A549 (cell line): Measurements from ENCODE around the gene ARHGAP42. TPM values are rescaled to one million over a fixed set of nuclear protein-coding genes. Genes with fewer than 3 reads are reported as not detected.

Source experiments
- ATAC-seq, 2 experiments: fragments of 200-7000 bp in 1 of 2; fragments of >200 bp in 1 of 2; cut with Nextera tagmentation in 1 of 2; cut with Tn5 transposase in 1 of 2; 3 replicates each; pipeline versions ENCODE4 v1.8.0 to v1.9.1; 2018 to 2020; ENCODE audit warnings: mild to moderate bottlenecking in 1 of 2, moderate library complexity in 1 of 2
- CTCF ChIA-PET: fragments of 300-600 bp; sonication (Branson Sonifier 250); formaldehyde crosslinking; extraction: SDS; loops from one replicate; lab custom pipeline; 2021; ENCODE audit warnings: antibody characterized with exemption, inconsistent platforms; lab: Yijun Ruan, JAX
- POLR2A ChIA-PET: fragments of 350-600 bp; formaldehyde crosslinking; extraction: SDS; loops from one replicate; lab custom pipeline; 2021; ENCODE audit warnings: antibody characterized with exemption, inconsistent platforms; lab: Yijun Ruan, JAX
- DNase-seq, 2 experiments: peaks; one replicate each; pipeline versions ENCODE4 v3.0.0 to v3.0.0-alpha.2; 2011 to 2016; ENCODE audit warnings: low read depth in 1 of 2, low spot score in 1 of 2
- FAIRE-seq: peaks from 2 replicates; lab custom pipeline; 2011; peaks lifted over from hg19 to GRCh38; lab: Jason Lieb, UNC
- H3K27ac ChIP-seq, 2 experiments: fragments of >200 bp; sonication (Bioruptor Twin); formaldehyde crosslinking; 3 replicates each; pipeline ENCODE4 v1.5.1; 2016 to 2017
- H3K4me1 ChIP-seq: fragments of >200 bp; sonication (Bioruptor Twin); formaldehyde crosslinking; 3 replicates; pipeline ENCODE4 v1.6.1; 2016
- H3K4me2 ChIP-seq: fragments of >200 bp; sonication (Bioruptor Twin); formaldehyde crosslinking; 3 replicates; pipeline ENCODE4 v1.6.1; 2016
- H3K4me3 ChIP-seq: fragments of >200 bp; sonication (Bioruptor Twin); formaldehyde crosslinking; 3 replicates; pipeline ENCODE4 v1.5.1; 2016
- H3K9me3 ChIP-seq: fragments of >200 bp; sonication (Bioruptor Twin); formaldehyde crosslinking; 3 replicates; pipeline ENCODE4 v1.6.1; 2016
- BHLHE40 ChIP-seq: IDR thresholded peaks from 2 replicates; pipeline ENCODE4 v1.6.1; 2012; ENCODE audit warnings: low read depth, low read length, inconsistent platforms
- CBX2 ChIP-seq: fragments of 200-600 bp; sonication (generic); IDR thresholded peaks from 2 replicates; pipeline ENCODE4 v1.6.1; 2016; ENCODE audit warnings: low read depth, mild to moderate bottlenecking, borderline replicate concordance
- CHD4 ChIP-seq: fragments of 200-600 bp; sonication (generic); IDR thresholded peaks from 2 replicates; pipeline ENCODE4 v1.6.1; 2016; ENCODE audit warnings: antibody characterized with exemption, mild to moderate bottlenecking, borderline replicate concordance
- E2F6 ChIP-seq: IDR thresholded peaks from 2 replicates; pipeline ENCODE4 v1.6.1; 2012; ENCODE audit warnings: low read depth, borderline replicate concordance
- EHF ChIP-seq: fragments of 250-450 bp; sonication (Bioruptor Pico); IDR thresholded peaks from 2 replicates; pipeline ENCODE4 v1.5.0; 2020; ENCODE audit warnings: mild to moderate bottlenecking
- ELK1 ChIP-seq: fragments of 150-350 bp; IDR thresholded peaks from 2 replicates; pipeline ENCODE4 v1.6.1; 2014; ENCODE audit warnings: low read depth, mild to moderate bottlenecking, low read length
- FOSB ChIP-seq: fragments of 250-450 bp; sonication (Bioruptor Pico); IDR thresholded peaks from 2 replicates; pipeline ENCODE4 v1.5.0; 2020; ENCODE audit warnings: mild to moderate bottlenecking, moderate library complexity
- FOSL2 ChIP-seq, 2 experiments: fragments of 450-650 bp in 1 of 2; fragments of >200 bp in 1 of 2; sonication (Bioruptor Twin) in 1 of 2; formaldehyde crosslinking; IDR thresholded peaks; 2 replicates each; pipeline versions ENCODE4 v1.5.0 to v1.6.1; 2016 to 2020; ENCODE audit warnings: mild to moderate bottlenecking in 1 of 2, moderate library complexity in 1 of 2
- HOXA7 ChIP-seq: fragments of 250-450 bp; sonication (Bioruptor Pico); IDR thresholded peaks from 2 replicates; pipeline ENCODE4 v1.5.0; 2020; ENCODE audit warnings: mild to moderate bottlenecking, moderate library complexity
- HOXB13 ChIP-seq: fragments of 250-450 bp; sonication (Bioruptor Pico); IDR thresholded peaks from 2 replicates; pipeline ENCODE4 v1.5.0; 2020; ENCODE audit warnings: low read depth, mild to moderate bottlenecking, moderate library complexity
- JUNB ChIP-seq: fragments of >200 bp; sonication (Bioruptor Twin); formaldehyde crosslinking; IDR thresholded peaks from 2 replicates; pipeline ENCODE4 v1.6.1; 2016
- KDM5A ChIP-seq: fragments of 200-600 bp; sonication (generic); IDR thresholded peaks from 2 replicates; pipeline ENCODE4 v1.6.1; 2016; ENCODE audit warnings: antibody characterized with exemption, mild to moderate bottlenecking
- MAFK ChIP-seq: fragments of 450-650 bp; IDR thresholded peaks from 2 replicates; pipeline ENCODE4 v1.6.1; 2014; ENCODE audit not compliant: partially characterized antibody
- MYC ChIP-seq: IDR thresholded peaks from 2 replicates; pipeline ENCODE4 v1.6.1; 2012; ENCODE audit warnings: mild to moderate bottlenecking, inconsistent platforms, low read length, improper control_type of control experiment, borderline replicate concordance
- PBX3 ChIP-seq: IDR thresholded peaks from 2 replicates; pipeline ENCODE4 v1.6.1; 2012
- PHF8 ChIP-seq: fragments of 200-600 bp; sonication (generic); IDR thresholded peaks from 2 replicates; pipeline ENCODE4 v1.6.1; 2016; ENCODE audit warnings: low read depth, mild to moderate bottlenecking, antibody characterized with exemption, moderate library complexity, borderline replicate concordance
- POLR2A ChIP-seq: IDR thresholded peaks from 2 replicates; pipeline ENCODE4 v1.6.1; 2012; ENCODE audit warnings: mild to moderate bottlenecking, low read length
- RCOR1 ChIP-seq: fragments of 150-350 bp; IDR thresholded peaks from 2 replicates; pipeline ENCODE4 v1.6.1; 2014; ENCODE audit warnings: antibody characterized with exemption, low read length, low read depth
- RNF2 ChIP-seq: fragments of 200-600 bp; sonication (generic); IDR thresholded peaks from 2 replicates; pipeline ENCODE4 v1.6.1; 2016; ENCODE audit warnings: low read depth, mild to moderate bottlenecking, antibody characterized with exemption, moderate library complexity, borderline replicate concordance
- SMC3 ChIP-seq: fragments of >200 bp; sonication (Bioruptor Twin); formaldehyde crosslinking; IDR thresholded peaks from 3 replicates; pipeline ENCODE4 v1.6.1; 2018; ENCODE audit warnings: inconsistent platforms
- SREBF2 ChIP-seq: fragments of 450-650 bp; IDR thresholded peaks from 2 replicates; pipeline ENCODE4 v1.6.1; 2014; ENCODE audit warnings: mild to moderate bottlenecking, moderate library complexity
- TFCP2L1 ChIP-seq: fragments of 250-450 bp; sonication (Bioruptor Pico); IDR thresholded peaks from 2 replicates; pipeline ENCODE4 v1.5.0; 2021; ENCODE audit warnings: mild to moderate bottlenecking
- ZFP36 ChIP-seq: fragments of 450-650 bp; IDR thresholded peaks from 2 replicates; pipeline ENCODE4 v1.6.1; 2014; ENCODE audit warnings: borderline replicate concordance; ENCODE audit not compliant: partially characterized antibody
- ZNF302 ChIP-seq: fragments of 250-450 bp; sonication (Bioruptor Pico); IDR thresholded peaks from 2 replicates; pipeline ENCODE4 v1.9.0; 2021; ENCODE audit warnings: inconsistent platforms, mild to moderate bottlenecking, moderate library complexity
- WGBS: methylation state at CpG from one replicate; pipeline ENCODE4 v1.1.6; 2017; ENCODE audit errors: missing lambda C conversion rate; 5-methylcytosine and 5-hydroxymethylcytosine counted together
- polyA plus RNA-seq, 4 experiments: library from polyadenylated mRNA; depleted of rRNA in 3 of 4; stranded (reverse); fragments of >200 nt; fragmentation: RNase III in 1 of 4; extraction: RNeasy Plus Mini Kit Qiagen cat#74134 plus additional on column Dnase treatment in 1 of 4; gene quantifications; 2 replicates in 3 of 4; 3 replicates in 1 of 4; pipeline ENCODE4 v1.2.3, GENCODE V29; 2011 to 2017
- TF ChIP-seq, protein P1 (sequence below): IDR thresholded peaks from 2 replicates; pipeline ENCODE4 v1.6.1; 2012
- TF ChIP-seq, protein P2 (sequence below): fragments of >200 bp; sonication (Bioruptor Twin); formaldehyde crosslinking; IDR thresholded peaks from 2 replicates; pipeline ENCODE4 v1.6.1; 2016

The ARHGAP42 gene
- polyA plus RNA-seq, 2 of the 4 experiments (the other 2 are of a cell fraction): 5.1 to 17.0 TPM

DNA sequence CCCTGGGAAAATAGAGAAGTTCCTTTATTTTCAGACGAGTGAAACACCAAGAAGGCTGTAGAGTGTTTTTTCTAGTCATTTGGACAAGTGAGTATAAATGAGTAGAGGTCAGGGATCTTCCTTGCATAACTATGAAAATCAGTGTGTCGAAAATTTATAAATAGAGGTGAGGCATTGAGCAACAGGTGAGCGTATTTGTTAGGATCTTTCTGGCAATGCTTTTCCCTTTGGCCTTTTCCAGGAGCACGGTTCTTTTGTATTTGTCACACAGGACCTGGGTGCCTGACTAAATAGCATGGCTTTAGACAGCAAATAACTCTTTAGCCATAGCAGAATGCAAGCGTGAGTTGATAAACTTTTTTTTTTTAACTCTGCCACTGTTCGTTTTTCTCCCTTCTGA is 19.6 kb upstream of the ARHGAP42 start:
- TF ChIP-seq PHF8 (no peak), CBX2 (no peak), HOXA7 (CRISPR knock-in tag) (no peak), JUNB (no peak), SREBF2 (no peak), RCOR1 (no peak)
- TF ChIP-seq, all 56 proteins: peak for 0
- ChIA-PET POLR2A (no interaction called here), CTCF (no interaction called here)
- H3K27ac ChIP-seq: no peak overlapping the region
- 52% methylated on average over 6 of the region's 6 CpGs for WGBS
- H3K4me2 ChIP-seq: no peak overlapping the region
- H3K9me3 ChIP-seq: no peaks in the 10 kb centered on the region
- FAIRE-seq (no peak), DNase-seq (no peak), ATAC-seq (no peak)
- no peaks in the 10 kb centered on the region for H3K4me1 ChIP-seq
- no peak overlapping the region for H3K4me3 ChIP-seq

DNA sequence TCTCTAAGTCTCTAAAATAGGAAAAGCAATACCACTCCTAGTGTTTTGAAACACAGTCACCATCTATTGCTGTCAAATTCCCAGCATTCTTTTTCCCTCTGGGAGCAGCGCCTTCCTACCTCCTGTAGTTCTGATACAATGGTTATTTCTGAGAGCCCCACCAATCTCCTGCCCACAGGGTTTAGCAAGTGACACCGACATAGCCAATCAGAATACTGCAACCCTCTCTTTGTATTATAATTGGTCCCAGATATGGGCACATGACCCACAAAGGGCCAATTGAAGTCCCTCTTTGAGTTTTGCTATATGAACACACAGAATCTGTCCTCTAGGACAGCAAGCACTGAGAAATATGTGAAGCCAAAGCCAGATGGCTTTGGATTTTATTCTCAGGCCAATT is 16.9 kb upstream of the ARHGAP42 start:
- no peak for TF ChIP-seq CHD4
- TF ChIP-seq KDM5A: no peak
- no peak for TF ChIP-seq E2F6
- TF ChIP-seq ZFP36: no peak
- TF ChIP-seq ZNF302 (CRISPR knock-in tag): no peak
- no peak for TF ChIP-seq FOSL2 (IDR thresholded peaks at IDR 0.05)
- TF ChIP-seq FOSL2 (CRISPR knock-in tag; IDR thresholded peaks at IDR 0.05): no peak
- no peak for TF ChIP-seq CBX2
- no peak for TF ChIP-seq POLR2A
- TF ChIP-seq SMC3: no peak
- no peak for TF ChIP-seq SREBF2
- TF ChIP-seq HOXB13 (CRISPR knock-in tag): no peak
- no peak for TF ChIP-seq EHF (CRISPR knock-in tag)
- TF ChIP-seq, protein P1, sequence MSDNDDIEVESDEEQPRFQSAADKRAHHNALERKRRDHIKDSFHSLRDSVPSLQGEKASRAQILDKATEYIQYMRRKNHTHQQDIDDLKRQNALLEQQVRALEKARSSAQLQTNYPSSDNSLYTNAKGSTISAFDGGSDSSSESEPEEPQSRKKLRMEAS: no peak
- no peak for TF ChIP-seq PBX3
- TF ChIP-seq HOXA7 (CRISPR knock-in tag): no peak
- no peak for TF ChIP-seq MYC
- POLR2A ChIA-PET: no interaction called here
- Histone ChIP-seq H3K4me2 (no peak overlapping the region), H3K27ac (no peak overlapping the region), H3K4me3 (no peak overlapping the region), H3K4me1 (no peaks in the 10 kb centered on the region), H3K9me3 (no peaks in the 10 kb centered on the region)
- no peak for DNase-seq
- 69% methylated on average over 2 of the region's 2 CpGs for WGBS
- CTCF ChIA-PET: no interaction called here
- no peak for FAIRE-seq
- ATAC-seq: no peak; a peak in 1 of 6 replicates

GRCh38 chr11:100671471-100671870 is 15.6 kb upstream of the ARHGAP42 start:
- CTCF ChIA-PET: interaction anchor here (1.3 kb wide), 1 partner anchor 11 kb away, joined by 3 read pairs; no protein-coding TSS in a partner anchor
- no peak overlapping the region for H3K4me2 ChIP-seq
- TF ChIP-seq MYC (no peak), TFCP2L1 (CRISPR knock-in tag) (no peak), HOXA7 (CRISPR knock-in tag) (no peak), ELK1 (no peak), FOSB (CRISPR knock-in tag) (no peak), CBX2 (no peak), MAFK (no peak), BHLHE40 (no peak), RNF2 (no peak)
- TF ChIP-seq, protein P2, sequence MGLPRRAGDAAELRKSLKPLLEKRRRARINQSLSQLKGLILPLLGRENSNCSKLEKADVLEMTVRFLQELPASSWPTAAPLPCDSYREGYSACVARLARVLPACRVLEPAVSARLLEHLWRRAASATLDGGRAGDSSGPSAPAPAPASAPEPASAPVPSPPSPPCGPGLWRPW: no peak
- TF ChIP-seq, protein P1: no peak
- H3K9me3 ChIP-seq: no peaks in the 10 kb centered on the region
- H3K27ac ChIP-seq: no peak overlapping the region
- WGBS: 77% methylated on average over 6 of the region's 6 CpGs
- POLR2A ChIA-PET: no interaction called here
- no peak for ATAC-seq
- H3K4me3 ChIP-seq: no peak overlapping the region
- FAIRE-seq: no peak
- DNase-seq: no peak
- H3K4me1 ChIP-seq: no peaks in the 10 kb centered on the region
